GM18505 (cell line): ENCODE data around the gene GPR171.

Experiments used
- ATAC-seq: cut with Tn5 transposase; IDR thresholded peaks from one replicate; pipeline ENCODE4 v1.9.1; 2021; ENCODE audit not compliant: unreplicated experiment
- POLR2A ChIP-seq: IDR thresholded peaks from 4 replicates; pipeline ENCODE4 v1.6.1; 2011; ENCODE audit warnings: borderline replicate concordance; ENCODE audit not compliant: insufficient read depth, insufficient read length; ENCODE audit errors: extremely low read depth

Gene GPR171

GRCh38 chr3:151182349-151183079, 20.5 kb downstream of the GPR171 start:
- ATAC-seq: no peak
- no peak for TF ChIP-seq POLR2A

- ATAC-seq: no peak
- no peak for TF ChIP-seq POLR2A
These were observed 24.7 kb downstream of the GPR171 start for GRCh38 chr3:151178208-151178845.

- TF ChIP-seq POLR2A: no peak
- ATAC-seq: no peak
These were observed 27.1 kb downstream of the GPR171 start for GRCh38 chr3:151175952-151176351.

GRCh38 chr3:151174351-151174750, 28.7 kb downstream of the GPR171 start:
- no peak for ATAC-seq

GRCh38 chr3:151171145-151171757, 31.8 kb downstream of the GPR171 start:
- peak; percentile 57 for ATAC-seq

More at GRCh38 chr3:151174351-151174750, 28.7 kb downstream of the GPR171 start:
- TF ChIP-seq POLR2A: no peak

GRCh38 chr3:151169948-151170679, 32.9 kb downstream of the GPR171 start:
- ATAC-seq: peak; percentile 28

More at GRCh38 chr3:151171145-151171757, 31.8 kb downstream of the GPR171 start:
- no peak for TF ChIP-seq POLR2A

GRCh38 chr3:151169262-151169947, 33.6 kb downstream of the GPR171 start:
- peak; percentile 49 for ATAC-seq
- TF ChIP-seq POLR2A: no peak

- TF ChIP-seq POLR2A: no peak
- peak; percentile 45 for ATAC-seq
These were observed 34.5 kb downstream of the GPR171 start for GRCh38 chr3:151168269-151169094.

GRCh38 chr3:151166161-151166560, 36.9 kb downstream of the GPR171 start:
- no peak for ATAC-seq
- TF ChIP-seq POLR2A: no peak

GRCh38 chr3:151165226-151165625, 37.8 kb downstream of the GPR171 start:
- no peak for TF ChIP-seq POLR2A
- no peak for ATAC-seq

- TF ChIP-seq POLR2A: no peak
- no peak for ATAC-seq
These were observed 43.2 kb downstream of the GPR171 start for GRCh38 chr3:151159806-151160205.

- no peak for TF ChIP-seq POLR2A
These were observed 46.3 kb downstream of the GPR171 start for GRCh38 chr3:151156618-151157216.

More at GRCh38 chr3:151156618-151157216, 46.3 kb downstream of the GPR171 start:
- ATAC-seq: no peak
